HG02938 (cell line): ENCODE data around the gene POLR2E.
A peak's percentile ranks its signal among the peaks of the same experiment; 100 is the strongest.
"Not testable (repeated sequence)": the region's sequence is repeated elsewhere in the genome, so short reads cannot be mapped to it uniquely, and the experiment has no call there.

Experiments
- ATAC-seq: cut with Tn5 transposase; IDR thresholded peaks from one replicate; pipeline ENCODE4 v1.9.1; 2021; ENCODE audit warnings: mild to moderate bottlenecking, moderate library complexity; ENCODE audit not compliant: unreplicated experiment

POLR2E gene

DNA sequence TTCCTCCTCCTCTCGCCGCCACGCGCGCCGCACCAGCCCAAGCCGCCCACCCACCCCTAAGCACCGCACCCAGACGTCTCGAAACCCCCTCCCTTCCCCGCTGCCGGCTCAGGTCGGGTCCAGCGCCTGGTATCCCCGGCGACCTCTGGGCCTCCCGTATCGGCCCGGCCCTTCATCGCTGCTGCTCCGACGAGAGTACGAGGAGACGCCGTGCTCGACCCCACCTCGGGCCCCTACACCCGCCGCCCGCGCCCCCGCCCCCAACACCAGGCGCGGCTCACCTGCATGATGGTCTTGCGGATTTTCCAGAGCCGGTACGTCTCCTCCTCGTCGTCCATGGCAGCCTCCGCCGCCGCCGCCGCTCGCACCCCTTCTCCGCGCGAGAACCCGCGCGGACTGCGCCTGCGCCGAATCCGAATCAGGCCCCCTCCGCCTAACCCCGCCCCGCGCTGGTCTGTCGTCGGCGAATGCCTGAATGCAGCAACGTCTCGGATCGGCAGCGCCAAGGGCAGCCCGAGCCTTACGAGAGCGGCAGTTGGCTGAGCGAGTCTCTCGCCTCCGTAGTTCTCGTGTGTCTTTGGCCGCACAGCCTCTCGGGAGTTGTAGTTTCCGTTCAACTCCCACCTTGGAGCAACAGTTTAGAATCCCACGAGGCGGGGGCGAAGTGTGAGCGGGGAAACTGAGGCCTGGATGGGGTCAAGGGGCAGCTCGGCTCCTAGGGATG, at the start of gene POLR2E:
Gene POLR2E, minus strand, starts transcription at position 398 of the 724 bp plus-strand sequence. Its CDS starts 60 bp downstream, at position 338.
- ATAC-seq, result peak; percentile 79

- ATAC-seq, result no peak
Measured at GRCh38 chr19:1144741-1145140, 49.6 kb upstream of the POLR2E start.

- no peak for ATAC-seq
Measured at GRCh38 chr19:1143828-1144399, 48.7 kb upstream of the POLR2E start.

GRCh38 chr19:1141944-1142343, 46.8 kb upstream of the POLR2E start:
- no peak for ATAC-seq

- ATAC-seq, result no peak
Measured at GRCh38 chr19:1140272-1141027, 45.3 kb upstream of the POLR2E start.

GRCh38 chr19:1139126-1139525, 44.0 kb upstream of the POLR2E start:
- no peak for ATAC-seq

DNA sequence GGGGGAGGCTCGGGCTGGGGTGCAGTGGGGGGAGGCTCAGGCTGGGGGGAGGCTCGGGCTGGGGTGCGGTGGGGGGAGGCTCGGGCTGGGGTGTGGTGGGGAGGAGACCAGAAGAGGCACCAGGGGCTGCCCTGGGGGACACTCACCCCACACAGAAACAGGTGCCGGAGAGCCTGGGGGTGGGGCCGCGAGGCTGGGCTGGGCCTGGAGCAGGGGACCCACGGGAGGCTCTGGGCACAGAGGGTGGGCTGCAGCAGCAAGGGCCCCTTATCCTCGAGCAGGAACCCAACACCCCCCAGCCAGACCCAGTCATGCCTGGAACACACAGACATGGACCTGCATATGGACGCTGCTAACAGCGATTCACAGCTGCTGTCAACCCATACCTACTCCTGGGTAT, 42.9 kb upstream of the POLR2E start:
- ATAC-seq, result no peak

DNA sequence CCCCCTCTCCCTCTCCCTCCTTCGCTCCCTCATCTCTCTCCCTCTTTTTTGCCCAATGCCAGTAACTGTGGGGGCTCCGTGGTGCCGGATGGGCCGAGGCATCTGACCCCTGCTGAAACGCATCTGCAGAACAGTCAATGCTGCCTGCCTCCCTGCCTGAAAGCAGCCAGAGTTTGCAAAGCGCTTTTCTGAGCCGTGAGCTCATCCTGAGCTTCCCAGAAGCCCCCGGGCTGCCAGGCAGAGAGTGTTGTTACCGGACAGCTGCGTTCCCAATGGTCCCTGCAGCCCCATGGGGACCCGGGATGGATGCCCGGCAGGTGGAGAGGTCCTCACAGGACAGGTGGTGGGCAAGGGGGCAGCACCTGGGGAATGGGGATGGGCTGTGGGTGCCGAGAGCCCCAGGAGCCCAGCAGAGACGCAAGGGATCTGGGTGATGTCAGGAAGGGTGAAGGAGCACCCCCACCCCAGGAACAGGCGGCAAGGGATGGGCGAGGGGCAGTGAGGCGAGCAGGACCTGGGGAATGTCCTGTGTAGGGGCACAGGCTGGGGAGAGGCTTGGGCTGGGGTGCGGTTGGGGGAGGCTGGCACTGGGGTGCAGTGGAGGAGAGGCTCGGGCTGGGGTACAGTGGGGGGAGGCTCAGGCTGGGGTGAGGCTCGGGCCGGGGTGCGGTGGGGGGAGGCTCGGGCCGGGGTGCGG, 41.6 kb upstream of the POLR2E start:
- no peak for ATAC-seq

DNA sequence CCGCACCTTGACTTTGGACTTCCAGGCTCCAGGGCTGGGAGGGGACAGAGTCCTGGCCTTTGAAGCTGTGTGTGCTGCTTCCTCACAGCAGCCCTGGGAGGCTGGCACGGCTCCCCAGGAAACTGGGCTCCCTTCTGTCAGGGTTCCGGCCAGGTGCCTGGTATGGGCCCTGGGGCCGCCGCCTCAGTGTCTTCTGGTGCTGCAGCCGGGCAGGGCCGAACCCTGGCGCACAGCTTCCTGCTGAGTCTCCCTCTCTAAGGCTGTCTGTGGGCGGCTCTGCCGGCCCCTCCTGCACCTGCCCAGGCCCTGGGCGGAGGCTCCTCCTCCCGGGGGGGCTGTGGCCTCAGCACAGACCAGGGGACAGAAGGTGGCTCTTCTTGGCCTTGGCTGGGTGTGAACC, 41.0 kb upstream of the POLR2E start:
- no peak for ATAC-seq

DNA sequence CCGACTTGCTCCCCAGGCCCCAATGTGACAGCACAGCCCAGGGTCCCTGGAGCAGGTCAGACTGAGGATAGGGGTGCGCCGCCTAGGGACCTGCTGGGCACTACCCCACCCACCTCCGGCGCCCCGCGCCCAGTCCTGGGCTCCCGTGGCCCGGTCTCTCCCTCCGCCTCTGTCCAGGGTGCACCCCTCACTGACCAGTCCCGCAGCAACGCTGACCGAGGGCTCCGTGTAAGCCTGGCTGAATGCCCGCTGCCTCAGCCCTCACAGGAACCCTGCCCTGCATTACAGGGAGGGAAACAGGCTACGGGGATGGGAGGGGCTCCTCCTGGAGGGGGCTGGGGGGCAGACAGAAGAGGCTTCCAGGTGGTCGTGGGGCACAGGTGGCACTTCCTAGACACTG, 40.3 kb upstream of the POLR2E start:
- ATAC-seq, result no peak

- no peak for ATAC-seq
Measured at GRCh38 chr19:1134431-1134830, 39.3 kb upstream of the POLR2E start.

- ATAC-seq, result peak; percentile 47
Measured at GRCh38 chr19:1133471-1133929, 38.3 kb upstream of the POLR2E start.

DNA sequence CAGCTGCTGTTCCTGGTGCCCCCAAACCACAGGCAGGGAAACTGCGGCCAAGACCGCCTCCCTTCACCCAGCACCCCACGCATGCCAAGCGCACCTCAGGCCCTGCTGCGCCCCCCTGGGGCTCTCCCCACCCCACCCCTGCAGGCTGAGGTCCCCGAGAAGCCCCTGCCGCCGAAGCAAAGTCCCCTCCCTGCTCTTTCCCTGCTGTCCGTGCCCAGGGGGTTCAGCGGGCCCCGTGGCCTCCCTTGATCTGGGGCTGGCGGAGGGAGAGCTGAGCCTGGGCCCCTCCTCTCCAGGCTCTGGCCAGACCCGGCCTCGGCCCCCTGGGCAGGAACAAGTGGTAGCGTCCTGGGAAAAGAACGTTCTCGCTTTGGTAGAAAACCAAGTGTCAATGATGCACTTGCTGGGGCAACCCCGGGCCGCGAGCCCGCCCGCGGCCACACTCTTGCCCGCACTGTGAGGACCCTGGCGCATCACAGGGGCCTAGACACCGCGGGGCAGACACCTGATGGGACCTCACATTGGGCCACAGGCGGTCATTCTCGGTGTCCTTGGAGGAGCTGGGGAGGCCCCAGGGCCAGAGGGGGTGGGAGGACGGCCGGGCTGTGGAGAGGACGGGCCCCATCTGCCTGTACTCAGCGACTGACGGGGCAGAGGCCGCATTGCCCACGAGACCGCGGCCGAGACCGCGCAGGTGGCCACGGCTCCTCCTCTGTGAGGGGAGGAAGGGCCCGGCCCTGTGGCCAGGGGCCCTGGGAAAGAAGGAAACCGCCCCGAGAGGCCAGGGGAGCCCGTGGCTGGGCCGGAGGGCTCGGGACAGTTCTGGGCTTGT, 37.6 kb upstream of the POLR2E start:
- ATAC-seq, result no peak

- peak; percentile 42 for ATAC-seq
Measured at GRCh38 chr19:1131718-1132551, 36.8 kb upstream of the POLR2E start.

DNA sequence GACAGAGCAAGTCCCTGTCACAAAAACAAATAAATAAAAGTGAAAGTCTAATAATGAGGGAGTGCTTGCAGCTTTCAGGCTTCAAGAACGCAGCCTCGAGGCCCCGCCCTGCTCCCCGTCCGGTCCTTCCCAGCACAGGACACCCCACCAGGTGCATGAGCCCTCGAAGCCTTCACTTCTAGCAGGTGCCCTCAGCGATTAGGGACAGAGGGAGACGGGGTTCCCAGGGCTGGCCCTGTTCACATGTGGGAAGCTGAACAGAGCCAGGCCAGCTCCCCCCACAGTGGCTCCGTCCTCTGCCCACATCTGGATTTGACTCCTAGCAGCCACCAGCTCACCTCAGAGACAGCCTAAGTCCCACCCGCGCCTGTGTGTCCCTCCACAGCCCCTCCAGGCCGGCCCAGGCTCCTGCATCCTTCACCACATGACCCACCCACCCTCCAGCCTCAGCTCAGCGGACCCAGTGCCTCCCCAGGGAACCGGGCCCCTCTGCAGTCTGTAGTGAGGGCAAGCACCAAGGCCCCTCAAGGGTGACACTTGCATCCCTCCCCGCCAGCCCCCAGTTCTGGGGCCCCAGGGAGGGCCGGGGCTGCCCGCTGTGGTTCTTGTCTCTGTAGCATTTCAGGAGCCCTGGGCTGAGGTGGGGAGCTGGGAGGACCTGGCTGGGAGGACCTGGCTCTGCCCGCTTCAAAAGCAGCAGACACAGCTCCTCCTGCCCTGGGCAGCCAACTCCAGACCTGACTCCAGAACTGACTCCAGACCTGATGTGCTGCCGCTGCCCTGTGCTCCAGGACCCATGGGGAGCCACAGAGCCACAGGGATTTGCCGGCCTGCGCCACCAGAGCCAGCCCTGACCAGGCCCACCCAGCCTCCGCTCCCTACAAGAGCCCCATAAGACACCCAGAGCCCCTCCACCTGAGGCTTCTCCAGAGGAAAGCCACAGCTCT, 35.9 kb upstream of the POLR2E start:
- no peak for ATAC-seq

DNA sequence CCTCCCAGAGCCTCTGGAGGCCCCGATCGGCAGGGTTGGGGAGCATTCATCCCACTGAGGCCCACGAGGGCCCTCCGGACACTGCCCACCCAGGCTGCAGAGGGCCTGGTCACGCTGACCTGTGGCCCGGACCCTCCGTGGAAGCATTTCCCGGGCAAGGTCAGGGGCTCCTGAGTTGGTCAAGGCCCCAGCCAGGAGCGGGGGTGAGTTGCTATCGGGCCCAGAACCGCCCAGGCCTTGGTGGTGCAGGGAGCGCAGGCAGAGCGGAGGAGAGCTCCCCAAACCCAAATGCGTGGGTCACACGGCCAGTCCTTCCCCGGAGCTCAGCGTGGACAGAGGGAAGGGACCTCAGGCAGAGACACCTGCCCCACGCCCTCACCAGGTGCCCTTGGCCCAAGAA, 34.4 kb upstream of the POLR2E start:
- no peak for ATAC-seq

DNA sequence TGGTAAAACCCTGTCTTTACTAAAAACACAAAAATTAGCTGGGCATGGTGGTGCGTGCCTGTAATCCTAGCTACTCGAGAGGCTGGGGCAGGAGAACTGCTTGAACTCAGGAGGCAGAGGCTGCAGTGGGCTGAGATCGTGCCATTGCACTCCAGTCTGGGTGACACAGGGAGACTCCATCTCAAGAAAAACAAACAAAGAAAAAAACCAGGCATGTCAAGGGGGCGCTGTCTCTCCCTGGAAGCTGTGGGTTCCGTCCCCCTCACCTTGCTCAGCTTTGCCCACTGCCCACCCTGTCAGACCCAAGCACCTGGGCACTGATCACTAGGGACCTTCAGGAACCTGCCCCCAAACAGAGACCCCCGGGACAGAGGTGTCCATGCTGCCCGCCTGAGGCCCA, 33.9 kb upstream of the POLR2E start:
- not testable (repeated sequence) for ATAC-seq

DNA sequence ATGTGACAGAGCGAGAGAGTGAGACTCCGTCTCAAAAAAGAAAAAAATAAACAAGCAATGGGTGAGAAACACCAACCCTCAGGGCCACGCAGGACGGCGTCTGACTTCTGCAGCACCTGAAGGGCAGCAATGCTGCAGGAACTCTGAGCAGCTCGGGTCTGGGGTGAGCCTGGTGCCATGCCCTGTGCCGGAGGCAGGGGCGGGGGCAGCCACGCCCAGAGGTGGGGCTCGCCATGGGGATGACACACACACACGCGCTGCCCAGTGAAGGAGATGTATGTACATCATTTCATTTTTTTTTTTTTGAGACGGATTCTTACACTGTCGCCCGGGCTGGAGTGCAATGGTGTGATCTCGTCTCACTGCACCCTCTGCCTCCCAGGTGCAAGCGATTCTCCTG, 32.9 kb upstream of the POLR2E start:
- no peak for ATAC-seq
